ENCODE data around the gene CASZ1.

GRCh38 chr1:10681296-10682107, 114.9 kb downstream of the CASZ1 start:
- TF ChIP-seq CTCF (IDR thresholded peaks at IDR 0.05) = no peak
- TF ChIP-seq EP300 (IDR thresholded peaks at IDR 0.05) = no peak
